H1 (cell line): ENCODE results near the gene ARHGAP10. TPM values are rescaled to one million over a fixed set of nuclear protein-coding genes. Genes with fewer than 3 reads are reported as not detected.

ENCODE experiments used
- CTCF ChIP-seq, 3 experiments: IDR thresholded peaks; 1 replicate in 2 of 3; 2 replicates in 1 of 3; pipeline versions ENCODE4 v1.5.1 to v1.6.1; 2011; ENCODE audit warnings: low read length in 3 of 3, mild to moderate bottlenecking in 3 of 3, inconsistent platforms in 2 of 3, low read depth in 1 of 3, moderate library complexity in 1 of 3; ENCODE audit not compliant: insufficient read depth in 1 of 3; ENCODE audit errors: control extremely low read depth in 1 of 3
- JUND ChIP-seq: IDR thresholded peaks from 2 replicates; pipeline ENCODE4 v1.6.1; 2011; ENCODE audit warnings: mild to moderate bottlenecking, improper control_type of control experiment, low read length
- SAP30 ChIP-seq: fragments of 300-600 bp; sonication (generic); IDR thresholded peaks from 2 replicates; pipeline ENCODE4 v1.7.1; 2012; ENCODE audit warnings: low read length, moderate library complexity, mild to moderate bottlenecking, inconsistent platforms; ENCODE audit not compliant: insufficient read depth, insufficient replicate concordance
- TBP ChIP-seq: IDR thresholded peaks from 2 replicates; pipeline ENCODE4 v1.6.1; 2011; ENCODE audit warnings: low read depth, low read length, improper control_type of control experiment
- TCF12 ChIP-seq: IDR thresholded peaks from 2 replicates; pipeline ENCODE4 v1.6.1; 2011; ENCODE audit warnings: low read depth, mild to moderate bottlenecking, low read length
- polyA plus RNA-seq, 7 experiments: library from polyadenylated mRNA; depleted of rRNA in 3 of 7; stranded (reverse) in 5 of 7; unstranded in 2 of 7; fragments of >200 nt in 5 of 7; fragments of 200-250 nt in 2 of 7; gene quantifications; 1 replicate in 5 of 7; 2 replicates in 1 of 7; 4 replicates in 1 of 7; pipeline versions ENCODE4 v1.2.1 to v1.2.3, GENCODE V29; 2011 to 2013; ENCODE audit warnings: missing spikeins in 2 of 7, mixed read lengths in 2 of 7
- total RNA-seq: library from RNA; stranded (reverse); fragmentation: NEBNext Ultra II Directional; extraction: Animal tissue kit (Norgen Biotek cat#: 25700); gene quantifications from 2 replicates; pipeline ENCODE4 v1.2.1, GENCODE V29; 2021

Gene ARHGAP10
- total and polyA plus RNA-seq, 2 of the 8 experiments (the other 6 are each of a cell fraction or from before 2014, with no cell fraction given): 3.7 to 6.1 TPM

GRCh38 chr4:147829401-147830101, 97.7 kb downstream of the ARHGAP10 start (continued):
- TF ChIP-seq CTCF (IDR thresholded peaks at IDR 0.05; ENCODE audit: control extremely low read depth in 1 of 3, insufficient read depth in 1 of 3, low read depth in 1 of 3, low read length in 3 of 3): no peak
- no peak for TF ChIP-seq TBP
- no peak for TF ChIP-seq TCF12
- no peak for TF ChIP-seq JUND
- no peak for TF ChIP-seq SAP30
